ENCODE results near the gene BATF.
"Not testable (repeated sequence)": the region's sequence is repeated elsewhere in the genome, so short reads cannot be mapped to it uniquely, and the experiment has no call there.

The BATF gene, protein sequence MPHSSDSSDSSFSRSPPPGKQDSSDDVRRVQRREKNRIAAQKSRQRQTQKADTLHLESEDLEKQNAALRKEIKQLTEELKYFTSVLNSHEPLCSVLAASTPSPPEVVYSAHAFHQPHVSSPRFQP

DNA sequence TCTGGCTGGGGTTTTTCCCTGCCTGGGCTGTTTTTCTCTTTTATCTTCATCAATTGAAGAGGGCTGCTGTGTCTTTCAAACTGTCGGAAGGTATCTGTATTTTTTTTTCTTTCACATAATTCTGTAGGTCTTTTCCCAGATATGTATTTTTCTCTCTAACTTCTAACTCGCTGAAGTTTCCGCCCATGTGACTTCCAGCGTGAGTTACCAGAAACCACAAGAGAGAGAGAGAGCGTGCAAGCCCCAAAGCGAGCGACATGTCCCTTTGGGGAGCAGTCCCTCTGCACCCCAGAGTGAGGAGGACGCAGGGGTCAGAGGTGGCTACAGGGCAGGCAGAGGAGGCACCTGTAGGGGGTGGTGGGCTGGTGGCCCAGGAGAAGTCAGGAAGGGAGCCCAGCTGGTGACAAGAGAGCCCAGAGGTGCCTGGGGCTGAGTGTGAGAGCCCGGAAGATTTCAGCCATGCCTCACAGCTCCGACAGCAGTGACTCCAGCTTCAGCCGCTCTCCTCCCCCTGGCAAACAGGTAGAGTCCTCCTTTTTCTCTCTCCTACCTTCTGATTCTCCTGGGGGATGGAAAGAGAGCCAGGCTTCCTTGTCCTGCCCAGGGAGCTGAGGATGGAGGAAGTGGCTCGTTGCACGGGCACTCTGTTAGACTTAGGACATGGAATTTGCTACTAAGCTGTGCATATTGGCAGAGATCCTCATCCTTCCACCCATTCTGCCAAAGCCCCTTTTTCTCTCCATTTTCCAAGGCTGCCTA is at the start of gene BATF:
Gene BATF, plus strand, starts transcription at position 246 of the 759 bp plus-strand sequence. Its CDS starts 214 bp downstream, at position 460.
- Histone ChIP-seq H3K36me3 (ENCODE audit: control insufficient read depth in 5 of 5, insufficient read depth in 5 of 5, low read length in 5 of 5) (no peaks in the 10 kb centered on the region), H3K4me3 (ENCODE audit: low read depth in 1 of 5, low read length in 5 of 5) (peak within 1 kb of the TSS in 4 of 5 donors; percentile 48 to 68 (median 52)), H3K4me1 (ENCODE audit: control insufficient read depth in 5 of 5, insufficient read depth in 5 of 5, low read length in 5 of 5) (peaks cover 0 to 27% (median 18%) of the 10 kb centered on the region in 5 donors), H3K27me3 (ENCODE audit: control insufficient read depth in 5 of 5, insufficient read depth in 4 of 5, low read length in 5 of 5) (peaks cover 0 to 4% (median 0%) of the 10 kb centered on the region in 5 donors), H3K9me3 (ENCODE audit: control insufficient read depth in 5 of 5, low read length in 5 of 5) (no peaks in the 10 kb centered on the region), H3K9ac (ENCODE audit: low read length in 5 of 5) (peak within 1 kb of the TSS in 2 of 5 donors; percentile 6 to 52), H3K27ac (ENCODE audit: low read depth, low read length) (peak within 1 kb of the TSS; percentile 42)

DNA sequence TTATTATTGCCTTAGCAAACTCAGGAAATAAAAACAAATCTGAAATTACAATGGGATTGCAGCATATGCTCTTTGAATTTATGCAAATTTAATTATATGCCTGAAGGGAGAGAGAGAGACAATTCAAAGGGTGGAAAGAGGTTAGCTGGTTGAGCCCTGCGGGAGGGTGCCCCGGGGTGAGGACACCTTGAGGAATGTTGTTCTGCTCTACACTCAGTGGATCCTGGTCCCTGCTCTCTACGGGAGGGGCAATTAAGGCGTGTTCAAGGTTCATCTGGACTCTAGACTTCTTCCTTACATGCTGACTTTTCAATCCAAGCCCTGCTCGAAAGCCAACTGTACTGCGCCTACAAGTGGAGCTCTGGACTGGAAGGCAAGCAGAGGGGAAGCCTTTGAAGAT is 48.1 kb upstream of the BATF start:
- peaks cover 0 to 14% (median 8%) of the 10 kb centered on the region in 5 donors for H3K4me1 ChIP-seq (ENCODE audit: control insufficient read depth in 5 of 5, insufficient read depth in 5 of 5, low read length in 5 of 5)
- H3K36me3 ChIP-seq (ENCODE audit: control insufficient read depth in 5 of 5, insufficient read depth in 5 of 5, low read length in 5 of 5), result peaks cover 14 to 66% (median 52%) of the 10 kb centered on the region in 5 donors
- not testable (repeated sequence) for H3K9me3 ChIP-seq (ENCODE audit: control insufficient read depth in 5 of 5, low read length in 5 of 5); H3K4me3 ChIP-seq (ENCODE audit: low read depth in 1 of 5, low read length in 5 of 5); H3K27me3 ChIP-seq (ENCODE audit: control insufficient read depth in 5 of 5, insufficient read depth in 4 of 5, low read length in 5 of 5); H3K9ac ChIP-seq (ENCODE audit: low read length in 5 of 5); H3K27ac ChIP-seq (ENCODE audit: low read depth, low read length)

DNA sequence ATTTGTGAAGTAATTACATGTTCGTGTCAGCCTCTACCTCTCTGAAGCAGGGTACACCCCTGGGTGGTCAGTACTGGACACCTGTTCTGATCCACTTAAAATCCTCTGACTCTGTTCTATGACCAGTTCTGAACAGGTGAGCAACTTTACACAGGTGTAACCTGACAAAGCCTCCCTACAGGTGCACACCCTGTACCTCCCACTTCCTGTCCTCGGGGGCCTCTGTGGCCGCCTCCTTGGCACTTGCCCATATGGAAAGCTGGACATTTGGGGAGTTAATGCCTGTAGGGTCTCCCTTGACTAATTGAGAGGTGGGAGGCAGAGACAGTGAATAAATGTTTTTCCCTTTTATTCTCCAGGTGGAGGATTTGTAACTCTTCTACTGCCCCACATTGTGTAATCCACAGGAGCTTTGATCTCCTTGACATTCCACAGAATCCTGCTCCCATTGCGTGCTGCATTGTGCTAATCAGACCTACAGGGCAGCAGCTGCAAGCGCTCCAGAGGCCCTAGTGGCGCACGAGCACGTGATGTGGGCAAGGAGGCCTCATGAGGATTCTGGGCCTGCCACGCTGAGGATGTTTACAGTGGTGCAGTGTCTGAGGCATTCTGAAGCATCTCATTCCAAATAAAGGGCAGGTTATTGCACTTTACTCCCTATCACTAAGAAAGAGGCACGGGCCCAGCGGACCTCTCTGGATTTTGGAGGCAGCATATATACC is 45.8 kb upstream of the BATF start:
- Histone ChIP-seq H3K27me3 (ENCODE audit: control insufficient read depth in 5 of 5, insufficient read depth in 4 of 5, low read length in 5 of 5) (no peaks in the 10 kb centered on the region), H3K4me1 (ENCODE audit: control insufficient read depth in 5 of 5, insufficient read depth in 5 of 5, low read length in 5 of 5) (peaks cover 0 to 6% (median 3%) of the 10 kb centered on the region in 5 donors), H3K36me3 (ENCODE audit: control insufficient read depth in 5 of 5, insufficient read depth in 5 of 5, low read length in 5 of 5) (peaks cover 8 to 44% (median 31%) of the 10 kb centered on the region in 5 donors), H3K9me3 (ENCODE audit: control insufficient read depth in 5 of 5, low read length in 5 of 5) (no peaks in the 10 kb centered on the region), H3K4me3 (ENCODE audit: low read depth in 1 of 5, low read length in 5 of 5) (no peak overlapping the region), H3K9ac (ENCODE audit: low read length in 5 of 5) (no peak overlapping the region), H3K27ac (ENCODE audit: low read depth, low read length) (no peak overlapping the region)

DNA sequence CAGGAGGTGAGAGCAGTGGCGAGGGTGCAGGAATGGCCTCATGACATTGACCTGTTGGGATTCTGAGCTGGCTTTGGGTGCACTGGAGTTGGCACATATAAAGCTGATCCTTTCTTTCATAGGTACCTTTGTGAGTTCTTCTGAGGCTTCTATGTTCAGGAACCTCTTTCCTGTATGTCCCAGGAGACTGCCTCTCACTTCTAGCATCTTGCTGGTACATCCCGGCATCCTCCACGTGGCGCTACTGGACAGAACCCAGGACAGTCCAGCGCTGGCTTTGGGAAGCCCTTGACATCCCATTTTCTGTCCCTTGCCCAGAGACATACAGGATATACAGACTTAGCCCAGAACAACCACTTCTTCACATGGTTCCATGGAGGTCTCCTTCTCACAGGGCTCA is 44.4 kb upstream of the BATF start:
- H3K4me3 ChIP-seq (ENCODE audit: low read depth in 1 of 5, low read length in 5 of 5), result no peak overlapping the region
- no peaks in the 10 kb centered on the region for H3K27me3 ChIP-seq (ENCODE audit: control insufficient read depth in 5 of 5, insufficient read depth in 4 of 5, low read length in 5 of 5)
- H3K27ac ChIP-seq (ENCODE audit: low read depth, low read length), result no peak overlapping the region
- no peak overlapping the region for H3K9ac ChIP-seq (ENCODE audit: low read length in 5 of 5)
- peaks cover 6 to 29% (median 17%) of the 10 kb centered on the region in 5 donors for H3K36me3 ChIP-seq (ENCODE audit: control insufficient read depth in 5 of 5, insufficient read depth in 5 of 5, low read length in 5 of 5)
- peaks cover 0 to 6% (median 3%) of the 10 kb centered on the region in 5 donors for H3K4me1 ChIP-seq (ENCODE audit: control insufficient read depth in 5 of 5, insufficient read depth in 5 of 5, low read length in 5 of 5)
- H3K9me3 ChIP-seq (ENCODE audit: control insufficient read depth in 5 of 5, low read length in 5 of 5), result no peaks in the 10 kb centered on the region

DNA sequence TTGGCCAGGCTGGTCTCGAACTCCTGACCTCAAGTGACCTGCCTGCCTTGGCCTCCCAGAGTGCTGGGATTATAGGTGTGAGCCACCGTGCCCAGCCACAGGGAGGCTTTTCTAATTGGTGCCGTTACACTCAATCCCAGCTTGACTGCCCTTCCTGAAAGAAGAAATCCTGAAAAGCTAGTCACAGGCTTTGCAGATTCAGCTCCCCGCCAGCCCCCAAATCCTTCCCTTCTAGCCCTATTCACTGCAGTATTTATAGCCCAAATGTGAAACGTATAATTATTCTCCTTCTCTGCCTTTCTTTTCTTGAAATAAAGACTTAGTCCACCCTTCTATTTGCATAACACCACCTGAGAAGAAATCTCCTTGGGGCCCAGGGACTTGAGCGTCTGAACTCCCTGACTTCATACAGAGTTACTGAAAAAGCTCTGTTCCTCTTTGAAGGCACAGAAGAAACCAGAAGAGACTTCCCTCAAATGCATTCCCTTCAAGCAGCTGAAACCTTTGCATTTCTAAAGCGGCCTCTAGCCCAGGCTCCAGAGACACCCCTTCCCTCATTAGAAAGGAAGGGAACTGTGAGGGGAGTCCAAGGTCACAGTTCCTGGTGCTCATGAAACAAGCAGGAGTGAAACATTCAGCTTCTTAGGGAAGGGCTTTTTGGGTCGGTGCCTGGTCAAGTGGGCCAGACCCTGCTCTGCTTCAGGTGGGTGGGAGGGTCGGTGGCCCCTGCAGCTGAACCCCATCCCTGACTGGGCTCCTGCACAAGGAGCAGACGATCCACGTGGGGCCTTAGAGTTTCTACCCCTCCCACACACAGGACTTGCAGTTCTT is 42.3 kb upstream of the BATF start:
- H3K9me3 ChIP-seq (ENCODE audit: control insufficient read depth in 5 of 5, low read length in 5 of 5), result no peaks in the 10 kb centered on the region
- peaks cover 2 to 18% (median 12%) of the 10 kb centered on the region in 5 donors for H3K36me3 ChIP-seq (ENCODE audit: control insufficient read depth in 5 of 5, insufficient read depth in 5 of 5, low read length in 5 of 5)
- no peak overlapping the region for H3K4me3 ChIP-seq (ENCODE audit: low read depth in 1 of 5, low read length in 5 of 5)
- no peak overlapping the region for H3K27ac ChIP-seq (ENCODE audit: low read depth, low read length)
- H3K9ac ChIP-seq (ENCODE audit: low read length in 5 of 5), result no peak overlapping the region
- no peaks in the 10 kb centered on the region for H3K27me3 ChIP-seq (ENCODE audit: control insufficient read depth in 5 of 5, insufficient read depth in 4 of 5, low read length in 5 of 5)
- H3K4me1 ChIP-seq (ENCODE audit: control insufficient read depth in 5 of 5, insufficient read depth in 5 of 5, low read length in 5 of 5), result peaks cover 0 to 6% (median 3%) of the 10 kb centered on the region in 5 donors

DNA sequence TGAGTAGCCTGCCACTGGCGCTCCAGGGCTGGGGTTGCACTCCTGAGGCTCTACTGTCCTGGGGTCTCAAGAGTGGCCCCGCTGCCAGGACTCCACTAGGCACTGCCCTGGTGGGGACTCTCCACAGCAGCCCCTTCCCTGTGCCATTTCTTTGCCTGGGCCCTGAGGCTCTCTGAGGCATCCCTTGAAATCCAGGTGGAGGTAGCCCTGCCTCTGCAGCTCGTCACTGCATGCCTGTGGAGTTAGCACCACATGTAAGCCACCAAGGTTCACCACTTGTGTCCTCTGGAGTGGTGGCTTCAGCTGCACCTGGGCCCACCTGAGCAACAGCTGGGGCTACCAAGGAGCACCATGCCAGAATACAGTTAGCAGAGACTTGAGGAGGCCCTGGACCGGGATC is 39.9 kb upstream of the BATF start:
- Histone ChIP-seq H3K4me3 (ENCODE audit: low read depth in 1 of 5, low read length in 5 of 5) (no peak overlapping the region), H3K27ac (ENCODE audit: low read depth, low read length) (no peak overlapping the region)

DNA sequence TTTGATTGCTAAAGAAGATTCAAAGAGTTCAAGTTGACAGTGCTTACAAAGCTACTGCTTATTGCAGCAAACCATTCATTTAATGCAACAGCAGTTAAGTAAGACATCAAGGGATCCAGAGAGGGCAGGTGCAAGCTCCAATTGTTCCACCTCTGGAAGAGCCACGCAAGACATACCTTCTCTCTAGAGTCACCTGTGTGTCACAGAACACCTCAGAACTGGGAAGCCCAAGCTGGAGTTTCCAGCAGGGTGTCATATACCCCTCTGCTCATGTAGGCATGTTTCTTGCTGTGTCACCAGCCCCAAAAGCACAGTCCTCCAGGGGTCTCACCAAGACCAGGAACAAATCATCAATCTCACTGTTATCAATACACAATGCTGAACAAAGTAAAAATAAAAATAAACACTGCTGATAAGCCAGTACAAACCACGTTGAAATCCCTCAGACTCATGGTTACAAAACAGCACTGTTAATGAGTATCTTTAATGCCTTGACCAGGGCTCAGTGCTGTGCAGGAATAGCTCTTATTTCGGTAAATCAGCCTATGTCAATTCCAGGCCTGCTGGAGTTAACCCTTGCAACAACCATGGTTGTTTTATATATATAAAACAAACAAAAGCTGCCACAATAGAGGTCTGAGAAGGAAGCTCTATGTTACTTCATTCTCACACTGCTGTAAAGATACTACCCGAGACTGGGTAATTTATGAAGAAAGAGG is 37.4 kb upstream of the BATF start:
- Histone ChIP-seq H3K4me1 (ENCODE audit: control insufficient read depth in 5 of 5, insufficient read depth in 5 of 5, low read length in 5 of 5) (no peaks in the 10 kb centered on the region), H3K27ac (ENCODE audit: low read depth, low read length) (no peak overlapping the region), H3K36me3 (ENCODE audit: control insufficient read depth in 5 of 5, insufficient read depth in 5 of 5, low read length in 5 of 5) (no peaks in the 10 kb centered on the region), H3K9ac (ENCODE audit: low read length in 5 of 5) (no peak overlapping the region), H3K9me3 (ENCODE audit: control insufficient read depth in 5 of 5, low read length in 5 of 5) (no peaks in the 10 kb centered on the region), H3K27me3 (ENCODE audit: control insufficient read depth in 5 of 5, insufficient read depth in 4 of 5, low read length in 5 of 5) (peaks cover 0 to 2% (median 0%) of the 10 kb centered on the region in 5 donors), H3K4me3 (ENCODE audit: low read depth in 1 of 5, low read length in 5 of 5) (no peak overlapping the region)

More for the DNA sequence above, 39.9 kb upstream of the BATF start:
- peaks cover 0 to 2% (median 0%) of the 10 kb centered on the region in 5 donors for H3K27me3 ChIP-seq (ENCODE audit: control insufficient read depth in 5 of 5, insufficient read depth in 4 of 5, low read length in 5 of 5)
- H3K9me3 ChIP-seq (ENCODE audit: control insufficient read depth in 5 of 5, low read length in 5 of 5), result no peaks in the 10 kb centered on the region
- H3K9ac ChIP-seq (ENCODE audit: low read length in 5 of 5), result no peak overlapping the region
- no peaks in the 10 kb centered on the region for H3K4me1 ChIP-seq (ENCODE audit: control insufficient read depth in 5 of 5, insufficient read depth in 5 of 5, low read length in 5 of 5)
- no peaks in the 10 kb centered on the region for H3K36me3 ChIP-seq (ENCODE audit: control insufficient read depth in 5 of 5, insufficient read depth in 5 of 5, low read length in 5 of 5)

DNA sequence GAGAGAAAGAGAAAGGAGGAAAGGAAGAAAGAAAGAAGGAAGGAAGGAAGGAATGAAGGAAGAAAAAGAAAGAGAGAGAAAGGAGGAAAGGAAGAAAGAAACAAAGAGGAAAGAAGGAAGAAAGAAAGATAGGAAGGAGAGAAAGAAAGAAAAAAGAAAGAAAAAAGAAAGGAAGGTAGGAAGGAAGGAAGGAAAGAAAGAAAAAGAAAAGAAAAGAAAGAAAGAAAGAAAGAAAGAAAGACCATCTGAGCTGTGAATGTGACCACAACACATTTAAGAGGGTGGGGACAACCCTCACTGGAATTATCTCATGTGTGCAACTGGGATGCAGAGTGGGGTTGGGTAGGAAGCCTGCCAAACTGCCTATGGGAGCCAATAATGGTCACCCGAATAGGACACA is 36.0 kb upstream of the BATF start:
- no peaks in the 10 kb centered on the region for H3K4me1 ChIP-seq (ENCODE audit: control insufficient read depth in 5 of 5, insufficient read depth in 5 of 5, low read length in 5 of 5)
- no peaks in the 10 kb centered on the region for H3K9me3 ChIP-seq (ENCODE audit: control insufficient read depth in 5 of 5, low read length in 5 of 5)
- peaks cover 0 to 2% (median 0%) of the 10 kb centered on the region in 5 donors for H3K27me3 ChIP-seq (ENCODE audit: control insufficient read depth in 5 of 5, insufficient read depth in 4 of 5, low read length in 5 of 5)
- no peak overlapping the region for H3K4me3 ChIP-seq (ENCODE audit: low read depth in 1 of 5, low read length in 5 of 5)
- H3K27ac ChIP-seq (ENCODE audit: low read depth, low read length), result no peak overlapping the region
- H3K36me3 ChIP-seq (ENCODE audit: control insufficient read depth in 5 of 5, insufficient read depth in 5 of 5, low read length in 5 of 5), result no peaks in the 10 kb centered on the region
- no peak overlapping the region for H3K9ac ChIP-seq (ENCODE audit: low read length in 5 of 5)

DNA sequence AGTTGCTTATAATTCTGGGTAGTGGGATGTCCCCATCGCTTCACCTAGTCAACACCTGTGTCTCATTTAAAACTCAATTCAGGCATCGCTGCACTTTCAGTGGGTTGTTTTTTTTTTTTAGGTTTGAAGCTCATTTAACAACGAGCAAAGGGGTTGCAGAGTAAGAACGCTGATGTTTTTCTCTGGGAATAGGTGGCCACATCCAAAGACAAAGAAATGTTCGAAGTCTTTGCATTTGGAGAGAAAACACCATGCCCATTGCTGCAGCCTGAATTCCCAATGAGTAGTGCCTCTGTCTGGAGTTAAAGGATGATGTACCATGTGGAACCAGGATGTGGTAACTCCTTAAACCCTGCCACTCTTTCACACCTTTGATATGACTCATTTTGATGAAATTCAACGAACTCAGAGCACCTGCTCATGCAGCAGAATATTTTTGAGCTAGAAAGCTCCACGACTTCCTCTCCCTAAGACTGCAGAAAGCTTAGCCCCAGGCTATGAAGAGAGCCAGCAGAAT is 35.1 kb upstream of the BATF start:
- H3K4me1 ChIP-seq (ENCODE audit: control insufficient read depth in 5 of 5, insufficient read depth in 5 of 5, low read length in 5 of 5), result no peaks in the 10 kb centered on the region
- no peaks in the 10 kb centered on the region for H3K36me3 ChIP-seq (ENCODE audit: control insufficient read depth in 5 of 5, insufficient read depth in 5 of 5, low read length in 5 of 5)
- H3K27me3 ChIP-seq (ENCODE audit: control insufficient read depth in 5 of 5, insufficient read depth in 4 of 5, low read length in 5 of 5), result peaks cover 0 to 2% (median 0%) of the 10 kb centered on the region in 5 donors
- H3K9me3 ChIP-seq (ENCODE audit: control insufficient read depth in 5 of 5, low read length in 5 of 5), result no peaks in the 10 kb centered on the region
- H3K27ac ChIP-seq (ENCODE audit: low read depth, low read length), result no peak overlapping the region
- H3K9ac ChIP-seq (ENCODE audit: low read length in 5 of 5), result no peak overlapping the region
- no peak overlapping the region for H3K4me3 ChIP-seq (ENCODE audit: low read depth in 1 of 5, low read length in 5 of 5)
